ENCODE measurements around the gene MORC3. TPM values are rescaled to one million over a fixed set of nuclear protein-coding genes. Genes with fewer than 3 reads are reported as not detected.

MORC3 gene
- total RNA-seq, 1 donor = 40.2 TPM

- no peak overlapping the region for H2AFZ ChIP-seq (ENCODE audit: low read length)
- H3K4me2 ChIP-seq (ENCODE audit: insufficient read depth, low read length) = no peak overlapping the region
- DNase-seq (ENCODE audit: insufficient read length, low spot score, missing footprints) = no peak
- TF ChIP-seq, protein P1, sequence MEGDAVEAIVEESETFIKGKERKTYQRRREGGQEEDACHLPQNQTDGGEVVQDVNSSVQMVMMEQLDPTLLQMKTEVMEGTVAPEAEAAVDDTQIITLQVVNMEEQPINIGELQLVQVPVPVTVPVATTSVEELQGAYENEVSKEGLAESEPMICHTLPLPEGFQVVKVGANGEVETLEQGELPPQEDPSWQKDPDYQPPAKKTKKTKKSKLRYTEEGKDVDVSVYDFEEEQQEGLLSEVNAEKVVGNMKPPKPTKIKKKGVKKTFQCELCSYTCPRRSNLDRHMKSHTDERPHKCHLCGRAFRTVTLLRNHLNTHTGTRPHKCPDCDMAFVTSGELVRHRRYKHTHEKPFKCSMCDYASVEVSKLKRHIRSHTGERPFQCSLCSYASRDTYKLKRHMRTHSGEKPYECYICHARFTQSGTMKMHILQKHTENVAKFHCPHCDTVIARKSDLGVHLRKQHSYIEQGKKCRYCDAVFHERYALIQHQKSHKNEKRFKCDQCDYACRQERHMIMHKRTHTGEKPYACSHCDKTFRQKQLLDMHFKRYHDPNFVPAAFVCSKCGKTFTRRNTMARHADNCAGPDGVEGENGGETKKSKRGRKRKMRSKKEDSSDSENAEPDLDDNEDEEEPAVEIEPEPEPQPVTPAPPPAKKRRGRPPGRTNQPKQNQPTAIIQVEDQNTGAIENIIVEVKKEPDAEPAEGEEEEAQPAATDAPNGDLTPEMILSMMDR (IDR thresholded peaks at IDR 0.05; ENCODE audit: extremely low read depth, low read depth, low read length) = no peak
- no peak overlapping the region for H3K4me3 ChIP-seq (ENCODE audit: insufficient read depth, low read length)
- no peaks in the 10 kb centered on the region for H3K36me3 ChIP-seq (ENCODE audit: insufficient read depth, low read length)
- no peaks in the 10 kb centered on the region for H4K20me1 ChIP-seq (ENCODE audit: insufficient read depth, low read length)
- no peaks in the 10 kb centered on the region for H3K27me3 ChIP-seq (ENCODE audit: insufficient read depth, low read length)
- no peaks in the 10 kb centered on the region for H3K9me3 ChIP-seq (ENCODE audit: low read depth, low read length)
- peaks cover 20% of the 10 kb centered on the region for H3K4me1 ChIP-seq (ENCODE audit: insufficient read depth, low read length)
- H3K79me2 ChIP-seq (ENCODE audit: insufficient read depth, low read length) = no peaks in the 10 kb centered on the region
- H3K27ac ChIP-seq (ENCODE audit: low read depth, low read length) = no peak overlapping the region
These were observed 103.9 kb downstream of the MORC3 start for GRCh38 chr21:36423771-36424433.

DNA sequence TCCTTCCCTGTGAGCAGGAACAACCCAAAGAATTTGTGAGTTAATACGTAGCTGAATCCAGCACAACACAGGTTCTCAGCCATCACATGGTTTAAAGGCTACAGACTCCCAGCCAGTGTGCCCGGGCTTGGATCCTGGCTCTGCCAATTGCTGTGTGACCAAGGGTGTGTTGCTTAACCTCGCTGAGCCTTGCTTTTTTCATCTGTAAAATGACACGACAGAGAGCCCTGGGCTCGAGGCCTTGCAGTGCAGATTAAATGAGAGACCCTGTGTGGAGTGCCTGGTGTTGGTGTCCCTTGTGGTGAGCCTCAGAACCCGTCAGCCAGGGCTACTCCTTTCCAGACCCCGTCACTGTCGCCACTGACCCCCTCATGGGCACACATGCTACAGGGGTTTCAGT lies 104.6 kb downstream of the MORC3 start:
- H3K4me2 ChIP-seq (ENCODE audit: insufficient read depth, low read length) = no peak overlapping the region
- H3K4me3 ChIP-seq (ENCODE audit: insufficient read depth, low read length) = no peak overlapping the region
- no peaks in the 10 kb centered on the region for H3K36me3 ChIP-seq (ENCODE audit: insufficient read depth, low read length)
- peaks cover 27% of the 10 kb centered on the region for H3K4me1 ChIP-seq (ENCODE audit: insufficient read depth, low read length)
- H3K27ac ChIP-seq (ENCODE audit: low read depth, low read length) = peak overlapping the region; percentile 36
- TF ChIP-seq, protein P1 (IDR thresholded peaks at IDR 0.05; ENCODE audit: extremely low read depth, low read depth, low read length) = no peak
- H2AFZ ChIP-seq (ENCODE audit: low read length) = no peak overlapping the region
- H3K79me2 ChIP-seq (ENCODE audit: insufficient read depth, low read length) = no peaks in the 10 kb centered on the region
- no peaks in the 10 kb centered on the region for H3K9me3 ChIP-seq (ENCODE audit: low read depth, low read length)
- H4K20me1 ChIP-seq (ENCODE audit: insufficient read depth, low read length) = no peaks in the 10 kb centered on the region
- no peak for DNase-seq (ENCODE audit: insufficient read length, low spot score, missing footprints)
- no peaks in the 10 kb centered on the region for H3K27me3 ChIP-seq (ENCODE audit: insufficient read depth, low read length)

GRCh38 chr21:36425286-36425685 lies 105.3 kb downstream of the MORC3 start:
- no peaks in the 10 kb centered on the region for H4K20me1 ChIP-seq (ENCODE audit: insufficient read depth, low read length)
- TF ChIP-seq, protein P1 (IDR thresholded peaks at IDR 0.05; ENCODE audit: extremely low read depth, low read depth, low read length) = no peak
- H3K36me3 ChIP-seq (ENCODE audit: insufficient read depth, low read length) = no peaks in the 10 kb centered on the region
- DNase-seq (ENCODE audit: insufficient read length, low spot score, missing footprints) = peak; percentile 90
- no peaks in the 10 kb centered on the region for H3K27me3 ChIP-seq (ENCODE audit: insufficient read depth, low read length)
- no peaks in the 10 kb centered on the region for H3K79me2 ChIP-seq (ENCODE audit: insufficient read depth, low read length)
- H3K27ac ChIP-seq (ENCODE audit: low read depth, low read length) = peak overlapping the region; percentile 36
- peaks cover 30% of the 10 kb centered on the region for H3K4me1 ChIP-seq (ENCODE audit: insufficient read depth, low read length)
- no peaks in the 10 kb centered on the region for H3K9me3 ChIP-seq (ENCODE audit: low read depth, low read length)
- no peak overlapping the region for H3K4me3 ChIP-seq (ENCODE audit: insufficient read depth, low read length)
- no peak overlapping the region for H3K4me2 ChIP-seq (ENCODE audit: insufficient read depth, low read length)
- H2AFZ ChIP-seq (ENCODE audit: low read length) = no peak overlapping the region

Small RNA genes within 50 kb of the gene (small RNA-seq; reads per million reads assigned to genes)
- not detected for gene ATP5MFP1

Other genes starting within 250 kb of the MORC3 start
- 17.4 and 22.7 TPM in 2 replicates for gene CBR3, start 185.1 kb upstream of the MORC3 start, total RNA-seq
- 16.3 and 23.6 TPM in 2 replicates for gene DOP1B, start 163.4 kb upstream of the MORC3 start, total RNA-seq
- 1.8 and 2.4 TPM in 2 replicates for gene CHAF1B, start 65.2 kb downstream of the MORC3 start, total RNA-seq
- gene CLDN14, start 159.9 kb downstream of the MORC3 start, total RNA-seq = 0.29 and 0.36 TPM in 2 replicates